MM.1S (cell line): ENCODE data around the gene KCND3.

Experiments
- DNase-seq: peaks from one replicate; pipeline ENCODE4 v3.0.0-alpha.2; 2015
- H2AFZ ChIP-seq: fragments of 300-600 bp; sonication (generic); 2 replicates; pipeline ENCODE4 v1.6.0; 2016; ENCODE audit warnings: antibody characterized with exemption, low read length
- H3F3A ChIP-seq: fragments of 300-600 bp; sonication (generic); 2 replicates; pipeline ENCODE4 v1.6.1; 2016; ENCODE audit warnings: mild to moderate bottlenecking, antibody characterized with exemption, low read length, moderate library complexity, mixed read lengths; ENCODE audit not compliant: insufficient read depth
- H3K27ac ChIP-seq: fragments of 300-600 bp; sonication (generic); 2 replicates; pipeline ENCODE4 v1.5.1; 2016; ENCODE audit warnings: mild to moderate bottlenecking, low read length
- H3K27me3 ChIP-seq: fragments of 300-600 bp; sonication (generic); replicated peaks from 2 replicates; pipeline ENCODE4 v1.6.0; 2016; ENCODE audit warnings: low read length; ENCODE audit not compliant: insufficient read depth
- H3K36me3 ChIP-seq: fragments of 300-600 bp; sonication (generic); replicated peaks from 2 replicates; pipeline ENCODE4 v1.6.1; 2016; ENCODE audit warnings: mild to moderate bottlenecking, low read length, mixed read lengths; ENCODE audit not compliant: insufficient read depth
- H3K4me1 ChIP-seq: fragments of 300-600 bp; sonication (generic); 2 replicates; pipeline ENCODE4 v1.6.1; 2016; ENCODE audit warnings: low read length, mixed read lengths
- H3K4me2 ChIP-seq: fragments of 300-600 bp; sonication (generic); 2 replicates; pipeline ENCODE4 v1.6.0; 2016; ENCODE audit warnings: low read depth, low read length
- H3K4me3 ChIP-seq: fragments of 300-600 bp; sonication (generic); 2 replicates; pipeline ENCODE4 v1.5.1; 2016; ENCODE audit warnings: low read length, mixed read lengths
- H3K79me2 ChIP-seq: fragments of 300-600 bp; sonication (generic); 2 replicates; pipeline ENCODE4 v1.6.1; 2016; ENCODE audit warnings: mixed run types, low read length, mixed read lengths
- H3K9ac ChIP-seq: fragments of 300-600 bp; sonication (generic); 2 replicates; pipeline ENCODE4 v1.6.1; 2016; ENCODE audit warnings: low read length, mixed read lengths
- H3K9me2 ChIP-seq: fragments of 300-600 bp; sonication (generic); replicated peaks from 2 replicates; pipeline ENCODE4 v1.6.1; 2016; ENCODE audit warnings: mild to moderate bottlenecking, low read length, mixed read lengths; ENCODE audit not compliant: insufficient read depth
- H3K9me3 ChIP-seq: fragments of 300-600 bp; sonication (generic); replicated peaks from 2 replicates; pipeline ENCODE4 v1.6.1; 2016; ENCODE audit warnings: mild to moderate bottlenecking, low read length, mixed read lengths; ENCODE audit not compliant: insufficient read depth
- H4K20me1 ChIP-seq: fragments of 300-600 bp; sonication (generic); 2 replicates; pipeline ENCODE4 v1.6.1; 2016; ENCODE audit warnings: mild to moderate bottlenecking, low read length, moderate library complexity, mixed read lengths; ENCODE audit not compliant: insufficient read depth
- EZH2 ChIP-seq: fragments of 300-600 bp; sonication (generic); optimal IDR thresholded peaks from 2 replicates; pipeline ENCODE3; 2017; ENCODE audit warnings: low read depth, mild to moderate bottlenecking, antibody characterized with exemption, low read length, mixed read lengths
- EZH2phosphoT487 ChIP-seq: fragments of 300-600 bp; sonication (generic); IDR thresholded peaks from 2 replicates; pipeline ENCODE4 v1.6.1; 2018; ENCODE audit warnings: antibody characterized with exemption, low read length
- TF ChIP-seq, protein P1 (sequence below): fragments of 300-600 bp; sonication (generic); IDR thresholded peaks from 2 replicates; pipeline ENCODE4 v1.5.1; 2016; ENCODE audit warnings: antibody characterized with exemption, low read length, mixed read lengths

Gene KCND3

GRCh38 chr1:111988377-111988742 lies 1.1 kb downstream of the KCND3 start:
- Histone ChIP-seq H3F3A (no peaks in the 10 kb centered on the region), H3K36me3 (no peaks in the 10 kb centered on the region), H3K79me2 (no peaks in the 10 kb centered on the region), H3K9me2 (no peaks in the 10 kb centered on the region), H3K9me3 (no peaks in the 10 kb centered on the region), H3K27ac (no peak overlapping the region), H3K9ac (no peak overlapping the region), H4K20me1 (no peaks in the 10 kb centered on the region), H3K4me3 (no peak overlapping the region), H3K27me3 (no peaks in the 10 kb centered on the region), H3K4me2 (no peak overlapping the region), H3K4me1 (no peaks in the 10 kb centered on the region), H2AFZ (no peak overlapping the region)
- TF ChIP-seq EZH2 (no peak), EZH2phosphoT487 (no peak)
- TF ChIP-seq, protein P1, sequence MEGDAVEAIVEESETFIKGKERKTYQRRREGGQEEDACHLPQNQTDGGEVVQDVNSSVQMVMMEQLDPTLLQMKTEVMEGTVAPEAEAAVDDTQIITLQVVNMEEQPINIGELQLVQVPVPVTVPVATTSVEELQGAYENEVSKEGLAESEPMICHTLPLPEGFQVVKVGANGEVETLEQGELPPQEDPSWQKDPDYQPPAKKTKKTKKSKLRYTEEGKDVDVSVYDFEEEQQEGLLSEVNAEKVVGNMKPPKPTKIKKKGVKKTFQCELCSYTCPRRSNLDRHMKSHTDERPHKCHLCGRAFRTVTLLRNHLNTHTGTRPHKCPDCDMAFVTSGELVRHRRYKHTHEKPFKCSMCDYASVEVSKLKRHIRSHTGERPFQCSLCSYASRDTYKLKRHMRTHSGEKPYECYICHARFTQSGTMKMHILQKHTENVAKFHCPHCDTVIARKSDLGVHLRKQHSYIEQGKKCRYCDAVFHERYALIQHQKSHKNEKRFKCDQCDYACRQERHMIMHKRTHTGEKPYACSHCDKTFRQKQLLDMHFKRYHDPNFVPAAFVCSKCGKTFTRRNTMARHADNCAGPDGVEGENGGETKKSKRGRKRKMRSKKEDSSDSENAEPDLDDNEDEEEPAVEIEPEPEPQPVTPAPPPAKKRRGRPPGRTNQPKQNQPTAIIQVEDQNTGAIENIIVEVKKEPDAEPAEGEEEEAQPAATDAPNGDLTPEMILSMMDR, result no peak
- DNase-seq, result no peak

GRCh38 chr1:111987502-111987901 lies 2.0 kb downstream of the KCND3 start:
- H3F3A ChIP-seq, result no peaks in the 10 kb centered on the region
- no peak for DNase-seq
- H3K27me3 ChIP-seq, result no peaks in the 10 kb centered on the region
- H3K36me3 ChIP-seq, result no peaks in the 10 kb centered on the region
- no peaks in the 10 kb centered on the region for H3K4me1 ChIP-seq
- H3K9ac ChIP-seq, result no peak overlapping the region
- TF ChIP-seq, protein P1, result no peak
- TF ChIP-seq EZH2 (no peak), EZH2phosphoT487 (no peak)
- no peaks in the 10 kb centered on the region for H3K9me2 ChIP-seq
- no peaks in the 10 kb centered on the region for H3K9me3 ChIP-seq
- H2AFZ ChIP-seq, result no peak overlapping the region
- no peak overlapping the region for H3K4me3 ChIP-seq
- no peaks in the 10 kb centered on the region for H3K79me2 ChIP-seq
- no peak overlapping the region for H3K27ac ChIP-seq
- no peak overlapping the region for H3K4me2 ChIP-seq
- no peaks in the 10 kb centered on the region for H4K20me1 ChIP-seq

- H4K20me1 ChIP-seq, result no peaks in the 10 kb centered on the region
- H3K4me1 ChIP-seq, result no peaks in the 10 kb centered on the region
- H3K4me3 ChIP-seq, result no peak overlapping the region
- no peak overlapping the region for H3K4me2 ChIP-seq
- H2AFZ ChIP-seq, result no peak overlapping the region
- H3K9me2 ChIP-seq, result no peaks in the 10 kb centered on the region
- H3K27ac ChIP-seq, result no peak overlapping the region
- no peaks in the 10 kb centered on the region for H3K79me2 ChIP-seq
- no peaks in the 10 kb centered on the region for H3K27me3 ChIP-seq
- no peaks in the 10 kb centered on the region for H3K9me3 ChIP-seq
- DNase-seq, result no peak
- H3K36me3 ChIP-seq, result no peaks in the 10 kb centered on the region
- H3F3A ChIP-seq, result no peaks in the 10 kb centered on the region
- H3K9ac ChIP-seq, result no peak overlapping the region
- TF ChIP-seq EZH2phosphoT487, result no peak
- no peak for TF ChIP-seq EZH2
- TF ChIP-seq, protein P1, result no peak
These were observed 6.0 kb downstream of the KCND3 start for GRCh38 chr1:111983500-111983899.
